ENCODE data around the gene MTA3. TPM values are rescaled to one million over a fixed set of nuclear protein-coding genes. Genes with fewer than 3 reads are reported as not detected.

The MTA3 gene
- 31.7 and 36.6 TPM in 2 replicates for total RNA-seq

DNA sequence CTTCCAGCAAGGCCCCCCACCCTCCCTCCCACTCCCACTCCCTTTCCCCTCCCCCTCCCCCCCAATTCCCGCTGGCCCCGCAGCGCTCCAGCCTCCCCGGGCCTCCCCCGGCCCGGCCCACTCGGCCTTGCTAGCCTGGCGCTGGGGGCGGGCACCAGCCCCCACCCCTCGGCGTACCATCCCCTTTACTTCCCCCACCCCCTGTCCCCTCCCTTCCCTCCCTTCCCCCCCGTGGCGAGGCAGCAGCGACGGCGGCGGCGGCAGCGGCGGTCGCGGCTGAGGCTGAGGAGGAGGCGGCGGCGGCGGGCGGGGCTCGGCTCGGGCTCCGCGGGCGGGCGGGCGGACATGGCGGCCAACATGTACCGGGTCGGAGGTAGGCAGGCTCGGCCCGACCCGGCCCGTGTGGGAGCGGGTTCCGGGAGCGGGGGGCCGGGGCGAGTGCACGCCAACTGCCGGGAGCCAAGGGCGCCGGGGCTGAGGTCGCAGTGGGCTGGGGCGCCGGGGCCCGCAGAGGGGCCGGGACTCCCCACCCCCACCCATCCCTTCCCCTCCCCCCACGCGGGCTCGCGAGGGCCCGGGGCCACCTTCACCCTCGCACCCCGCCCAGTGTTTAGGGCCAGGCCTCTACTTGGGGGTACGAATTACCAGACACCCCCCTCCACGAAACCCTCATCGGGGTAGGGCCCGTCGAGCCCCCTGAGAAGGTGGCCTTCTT is at the start of gene MTA3:
Gene MTA3 (plus strand): TSS at position 232 of the 715 bp plus-strand sequence. CDS start 114 bp downstream, at position 346.
- DNase-seq: peak; percentile 91
- H3K27me3 Mint-ChIP-seq: no peaks in the 10 kb centered on the region
- peaks cover 12% of the 10 kb centered on the region for H3K36me3 Mint-ChIP-seq (ENCODE audit: low read depth)
- peak within 1 kb of the TSS; percentile 94 for H3K27ac Mint-ChIP-seq
- peak within 1 kb of the TSS; percentile 91 for H3K4me3 Mint-ChIP-seq
- H3K9me3 Mint-ChIP-seq: no peaks in the 10 kb centered on the region
- intact Hi-C loops (cut with micrococcal nuclease): loop anchor here (1.0 to 5.0 kb wide), 3 partner anchors 76 to 207 kb away; partner anchors contain the start of genes COX7A2L and KCNG3
- peaks cover 23% of the 10 kb centered on the region for H3K4me1 Mint-ChIP-seq

DNA sequence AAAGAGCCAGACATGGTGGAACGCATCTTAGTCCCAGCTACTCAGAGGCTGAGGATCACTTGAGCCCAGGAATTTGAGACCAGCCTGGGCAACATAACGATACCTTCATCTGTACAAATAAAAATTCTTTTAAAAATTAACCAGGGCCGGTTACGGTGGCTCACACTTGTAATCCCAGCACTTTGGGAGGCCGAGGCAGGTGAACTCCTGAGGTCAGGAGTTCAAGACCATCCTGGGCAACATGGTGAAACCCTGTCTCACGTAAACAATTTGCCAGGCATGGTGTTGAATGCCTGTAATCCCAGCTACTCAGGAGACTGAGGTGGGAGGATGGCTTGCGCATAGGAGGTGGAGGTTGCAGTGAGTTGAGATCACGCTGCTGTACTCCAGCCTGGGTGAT is 48.8 kb upstream of the MTA3 start:
- DNase-seq: no peak
- no peaks in the 10 kb centered on the region for H3K9me3 Mint-ChIP-seq
- intact Hi-C loops (cut with micrococcal nuclease): no loop called here
- H3K4me1 Mint-ChIP-seq: peaks cover 3% of the 10 kb centered on the region
- H3K36me3 Mint-ChIP-seq (ENCODE audit: low read depth): no peaks in the 10 kb centered on the region
- no peak overlapping the region for H3K27ac Mint-ChIP-seq
- no peaks in the 10 kb centered on the region for H3K27me3 Mint-ChIP-seq
- H3K4me3 Mint-ChIP-seq: no peak overlapping the region

DNA sequence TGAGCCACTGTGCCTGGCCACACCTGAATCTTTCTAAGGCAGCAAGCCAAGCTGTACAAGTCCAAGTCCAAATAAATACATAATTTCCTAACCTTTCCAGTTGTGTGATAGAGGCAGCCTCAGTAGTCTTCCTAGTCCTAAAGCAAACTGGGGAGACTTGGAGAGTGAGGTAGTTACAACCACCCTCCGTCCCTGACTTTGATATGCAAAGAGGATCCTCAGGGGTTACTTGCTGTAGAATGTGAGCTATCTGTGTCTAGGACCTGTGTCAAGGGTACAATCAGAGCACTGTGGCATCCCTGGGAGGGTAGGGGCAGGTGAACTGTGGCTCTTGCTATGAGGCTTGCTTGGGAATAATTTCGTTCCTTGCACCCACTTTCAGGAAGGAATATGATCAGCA is 46.4 kb upstream of the MTA3 start:
- intact Hi-C loops (cut with micrococcal nuclease): no loop called here
- no peaks in the 10 kb centered on the region for H3K9me3 Mint-ChIP-seq
- H3K4me3 Mint-ChIP-seq: no peak overlapping the region
- no peaks in the 10 kb centered on the region for H3K27me3 Mint-ChIP-seq
- DNase-seq: no peak
- no peaks in the 10 kb centered on the region for H3K36me3 Mint-ChIP-seq (ENCODE audit: low read depth)
- H3K4me1 Mint-ChIP-seq: peaks cover 3% of the 10 kb centered on the region
- no peak overlapping the region for H3K27ac Mint-ChIP-seq

DNA sequence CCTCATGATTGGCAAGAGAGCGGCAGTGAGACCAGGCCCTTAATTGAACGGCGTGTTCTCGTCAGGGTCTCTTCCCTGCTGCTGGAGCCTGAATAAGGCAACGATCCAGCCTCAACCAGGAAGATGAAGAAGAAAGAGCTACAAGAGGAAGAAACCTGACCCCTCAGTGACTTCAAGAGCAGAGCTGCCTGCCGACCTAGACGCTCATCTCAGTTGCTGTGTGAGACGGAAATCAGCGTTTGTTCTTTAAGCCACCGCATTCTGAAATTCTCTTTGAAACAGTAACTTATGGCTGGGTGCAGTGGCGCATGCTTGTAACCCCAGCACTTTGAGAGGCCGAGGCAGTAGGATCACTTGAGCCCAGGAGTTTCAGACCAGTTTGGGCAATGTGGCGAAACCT is 45.1 kb upstream of the MTA3 start:
- H3K9me3 Mint-ChIP-seq: no peaks in the 10 kb centered on the region
- no peak for DNase-seq
- intact Hi-C loops (cut with micrococcal nuclease): no loop called here
- peaks cover 3% of the 10 kb centered on the region for H3K4me1 Mint-ChIP-seq
- H3K36me3 Mint-ChIP-seq (ENCODE audit: low read depth): no peaks in the 10 kb centered on the region
- no peak overlapping the region for H3K27ac Mint-ChIP-seq
- H3K27me3 Mint-ChIP-seq: no peaks in the 10 kb centered on the region
- H3K4me3 Mint-ChIP-seq: no peak overlapping the region

DNA sequence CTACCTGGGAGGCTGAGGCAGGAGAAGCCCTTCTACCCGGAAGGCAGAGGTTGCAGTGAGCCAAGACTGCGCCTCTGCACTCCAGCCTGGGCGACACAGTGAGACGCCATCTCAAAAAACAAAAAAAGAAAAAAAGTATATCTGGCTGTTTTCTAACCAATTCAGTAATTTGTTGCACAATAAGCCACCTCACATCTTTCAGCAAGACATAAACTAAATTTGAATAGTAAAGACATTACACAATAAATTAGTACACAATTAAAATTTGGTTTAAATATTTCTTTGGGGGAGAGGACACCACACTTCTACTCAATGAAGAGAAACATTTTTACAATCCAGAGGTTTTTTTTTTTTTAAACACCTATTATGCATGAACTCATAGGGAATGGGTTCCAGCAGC is 36.0 kb upstream of the MTA3 start:
- DNase-seq: no peak
- H3K4me1 Mint-ChIP-seq: no peaks in the 10 kb centered on the region
- H3K4me3 Mint-ChIP-seq: no peak overlapping the region
- no peaks in the 10 kb centered on the region for H3K36me3 Mint-ChIP-seq (ENCODE audit: low read depth)
- intact Hi-C loops (cut with micrococcal nuclease): no loop called here
- H3K9me3 Mint-ChIP-seq: no peaks in the 10 kb centered on the region
- H3K27me3 Mint-ChIP-seq: no peaks in the 10 kb centered on the region
- no peak overlapping the region for H3K27ac Mint-ChIP-seq

DNA sequence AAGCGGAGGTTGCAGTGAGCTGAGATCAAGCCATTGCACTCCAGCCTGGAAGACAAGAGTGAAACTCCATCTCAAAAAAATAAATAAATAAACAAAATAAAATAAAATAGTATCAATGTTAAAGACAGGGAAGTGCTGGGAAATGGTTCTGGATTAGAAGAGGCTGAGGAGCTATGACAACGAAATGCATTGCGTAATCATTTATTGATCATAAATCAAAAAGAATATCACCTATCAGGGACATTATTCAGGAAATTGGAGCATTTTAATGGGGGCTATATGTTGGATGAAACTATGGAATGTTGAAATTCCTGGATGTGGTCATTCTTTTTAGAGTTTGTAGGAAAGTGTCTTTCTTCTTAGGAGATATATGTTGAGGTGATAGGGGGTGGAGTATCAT is 30.9 kb upstream of the MTA3 start:
- no peak overlapping the region for H3K4me3 Mint-ChIP-seq
- DNase-seq: no peak
- H3K9me3 Mint-ChIP-seq: peaks cover 4% of the 10 kb centered on the region
- H3K36me3 Mint-ChIP-seq (ENCODE audit: low read depth): no peaks in the 10 kb centered on the region
- H3K4me1 Mint-ChIP-seq: no peaks in the 10 kb centered on the region
- H3K27me3 Mint-ChIP-seq: no peaks in the 10 kb centered on the region
- no peak overlapping the region for H3K27ac Mint-ChIP-seq
- intact Hi-C loops (cut with micrococcal nuclease): no loop called here

- Mint-ChIP-seq H3K27ac (no peak overlapping the region), H3K27me3 (no peaks in the 10 kb centered on the region), H3K4me3 (no peak overlapping the region), H3K36me3 (ENCODE audit: low read depth) (no peaks in the 10 kb centered on the region), H3K4me1 (peaks cover 2% of the 10 kb centered on the region), H3K9me3 (peaks cover 4% of the 10 kb centered on the region)
- intact Hi-C loops (cut with micrococcal nuclease): no loop called here
- no peak for DNase-seq
Measured at GRCh38 chr2:42542871-42543270, 25.6 kb upstream of the MTA3 start.

DNA sequence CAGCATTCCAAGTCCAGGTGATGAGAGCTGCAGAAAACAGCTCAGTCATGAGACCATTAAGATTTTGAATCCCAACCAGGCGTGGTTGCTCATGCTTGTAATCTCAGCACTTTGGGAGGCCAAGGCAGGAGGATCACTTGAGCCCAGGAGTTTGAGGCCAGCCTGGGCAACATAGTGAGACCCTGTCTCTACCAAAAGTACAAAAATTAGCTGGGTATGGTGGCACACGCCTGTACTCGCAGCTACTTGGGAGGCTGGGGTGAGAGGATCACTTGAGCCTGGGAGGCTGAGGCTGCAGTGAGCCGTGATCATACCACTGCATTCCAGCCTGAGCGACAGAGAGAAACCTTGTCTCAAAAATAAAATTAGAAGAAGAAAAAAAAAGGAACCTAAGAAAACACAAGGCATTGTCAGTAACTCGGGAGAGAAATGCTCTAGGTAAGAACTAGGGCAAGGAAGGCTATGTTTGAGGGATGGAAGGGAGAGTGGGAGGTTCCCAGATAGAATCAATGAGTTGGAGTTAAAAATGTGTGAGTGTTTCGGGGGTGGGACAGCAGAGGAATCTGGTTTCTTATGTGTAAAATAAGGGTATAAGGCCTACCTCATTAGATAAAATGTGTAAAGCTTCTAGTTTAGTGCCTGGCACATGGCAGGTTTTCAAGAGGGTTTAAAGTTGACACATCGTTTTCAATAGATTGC is 23.3 kb upstream of the MTA3 start:
- DNase-seq: no peak
- H3K36me3 Mint-ChIP-seq (ENCODE audit: low read depth): no peaks in the 10 kb centered on the region
- no peaks in the 10 kb centered on the region for H3K27me3 Mint-ChIP-seq
- intact Hi-C loops (cut with micrococcal nuclease): no loop called here
- no peak overlapping the region for H3K4me3 Mint-ChIP-seq
- H3K9me3 Mint-ChIP-seq: no peaks in the 10 kb centered on the region
- peaks cover 2% of the 10 kb centered on the region for H3K4me1 Mint-ChIP-seq
- no peak overlapping the region for H3K27ac Mint-ChIP-seq

DNA sequence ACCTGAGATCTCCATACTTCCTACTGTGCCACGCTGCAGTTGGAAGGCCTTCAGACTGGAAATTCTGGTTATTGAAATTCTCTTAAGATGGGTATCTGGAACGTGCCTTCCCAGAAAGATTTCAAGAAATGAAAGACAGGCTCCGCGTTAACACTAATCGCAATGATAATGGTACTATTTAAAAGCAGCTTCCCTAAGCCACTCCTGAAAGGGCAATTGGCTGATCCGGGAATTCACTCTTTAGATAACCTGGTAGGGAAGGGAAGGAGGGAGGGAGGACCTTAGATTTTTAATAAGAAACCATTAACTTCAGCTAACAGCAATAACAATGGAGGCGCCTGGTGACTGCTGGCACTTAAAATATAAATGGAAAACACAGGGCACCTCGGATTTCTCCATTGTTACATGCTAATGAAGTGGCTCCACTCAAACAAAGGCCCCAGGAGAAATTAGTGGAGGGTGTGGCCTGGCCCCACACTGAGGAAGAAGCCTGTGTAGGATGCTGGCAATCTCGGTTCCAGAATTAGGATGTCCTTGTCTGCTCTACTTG is 22.5 kb upstream of the MTA3 start:
- Mint-ChIP-seq H3K36me3 (ENCODE audit: low read depth) (no peaks in the 10 kb centered on the region), H3K9me3 (no peaks in the 10 kb centered on the region), H3K4me3 (no peak overlapping the region), H3K4me1 (peaks cover 2% of the 10 kb centered on the region), H3K27ac (no peak overlapping the region), H3K27me3 (no peaks in the 10 kb centered on the region)
- intact Hi-C loops (cut with micrococcal nuclease): no loop called here
- no peak for DNase-seq

- intact Hi-C loops (cut with micrococcal nuclease): no loop called here
Measured at GRCh38 chr2:42547014-42547413, 21.4 kb upstream of the MTA3 start.

GRCh38 chr2:42547446-42548295 is 20.8 kb upstream of the MTA3 start:
- no peak overlapping the region for H3K27ac Mint-ChIP-seq
- peaks cover 2% of the 10 kb centered on the region for H3K4me1 Mint-ChIP-seq
- no peaks in the 10 kb centered on the region for H3K9me3 Mint-ChIP-seq
- no peak overlapping the region for H3K4me3 Mint-ChIP-seq
- DNase-seq: no peak
- no peaks in the 10 kb centered on the region for H3K27me3 Mint-ChIP-seq
- intact Hi-C loops (cut with micrococcal nuclease): no loop called here
- no peaks in the 10 kb centered on the region for H3K36me3 Mint-ChIP-seq (ENCODE audit: low read depth)

More at GRCh38 chr2:42547014-42547413, 21.4 kb upstream of the MTA3 start:
- DNase-seq: no peak
- peaks cover 2% of the 10 kb centered on the region for H3K4me1 Mint-ChIP-seq
- no peak overlapping the region for H3K27ac Mint-ChIP-seq
- no peak overlapping the region for H3K4me3 Mint-ChIP-seq
- H3K27me3 Mint-ChIP-seq: no peaks in the 10 kb centered on the region
- no peaks in the 10 kb centered on the region for H3K9me3 Mint-ChIP-seq
- no peaks in the 10 kb centered on the region for H3K36me3 Mint-ChIP-seq (ENCODE audit: low read depth)

- H3K36me3 Mint-ChIP-seq (ENCODE audit: low read depth): no peaks in the 10 kb centered on the region
- no peak for DNase-seq
- H3K27me3 Mint-ChIP-seq: no peaks in the 10 kb centered on the region
- no peak overlapping the region for H3K4me3 Mint-ChIP-seq
- H3K4me1 Mint-ChIP-seq: peaks cover 2% of the 10 kb centered on the region
- H3K27ac Mint-ChIP-seq: no peak overlapping the region
- H3K9me3 Mint-ChIP-seq: no peaks in the 10 kb centered on the region
- intact Hi-C loops (cut with micrococcal nuclease): no loop called here
Measured at GRCh38 chr2:42550870-42551269, 17.6 kb upstream of the MTA3 start.

DNA sequence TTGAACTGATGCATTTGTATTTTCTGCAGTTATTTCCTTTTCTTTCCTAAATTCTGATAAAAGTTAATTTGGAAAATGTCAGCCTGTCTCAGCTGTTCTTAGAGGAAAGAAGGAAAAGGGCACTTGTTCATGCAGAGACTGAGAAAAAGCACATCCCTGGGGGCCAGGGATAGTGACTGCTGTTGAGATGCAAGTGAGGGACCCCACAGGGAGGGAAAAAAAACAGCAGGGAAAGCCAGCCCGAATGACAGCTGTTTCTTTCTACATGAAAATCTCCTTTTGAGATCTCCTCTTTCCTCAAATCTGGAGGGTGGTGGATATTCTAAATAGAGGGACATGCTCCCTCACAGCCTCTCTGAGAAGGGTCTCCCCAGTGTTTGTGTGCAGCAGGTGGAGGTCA is 14.0 kb upstream of the MTA3 start:
- Mint-ChIP-seq H3K36me3 (ENCODE audit: low read depth) (no peaks in the 10 kb centered on the region), H3K9me3 (no peaks in the 10 kb centered on the region), H3K4me3 (no peak overlapping the region), H3K27me3 (no peaks in the 10 kb centered on the region), H3K27ac (no peak overlapping the region), H3K4me1 (no peaks in the 10 kb centered on the region)
- intact Hi-C loops (cut with micrococcal nuclease): no loop called here
- no peak for DNase-seq

Data from activated CD4-positive, alpha-beta T cell treated with anti-CD3 and anti-CD28 coated beads, Interleukin-2, amount 10 ng/mL, durations not matched to agents 24 days and 14 days (primary cell).